ENCODE data around the gene FBXO28.

Gene FBXO28

GRCh38 chr1:224177356-224177999, 63.6 kb downstream of the FBXO28 start:
- H2AFZ ChIP-seq (ENCODE audit: low read length) = no peak overlapping the region

GRCh38 chr1:224178894-224179293, 65.0 kb downstream of the FBXO28 start:
- TF ChIP-seq, protein P1, sequence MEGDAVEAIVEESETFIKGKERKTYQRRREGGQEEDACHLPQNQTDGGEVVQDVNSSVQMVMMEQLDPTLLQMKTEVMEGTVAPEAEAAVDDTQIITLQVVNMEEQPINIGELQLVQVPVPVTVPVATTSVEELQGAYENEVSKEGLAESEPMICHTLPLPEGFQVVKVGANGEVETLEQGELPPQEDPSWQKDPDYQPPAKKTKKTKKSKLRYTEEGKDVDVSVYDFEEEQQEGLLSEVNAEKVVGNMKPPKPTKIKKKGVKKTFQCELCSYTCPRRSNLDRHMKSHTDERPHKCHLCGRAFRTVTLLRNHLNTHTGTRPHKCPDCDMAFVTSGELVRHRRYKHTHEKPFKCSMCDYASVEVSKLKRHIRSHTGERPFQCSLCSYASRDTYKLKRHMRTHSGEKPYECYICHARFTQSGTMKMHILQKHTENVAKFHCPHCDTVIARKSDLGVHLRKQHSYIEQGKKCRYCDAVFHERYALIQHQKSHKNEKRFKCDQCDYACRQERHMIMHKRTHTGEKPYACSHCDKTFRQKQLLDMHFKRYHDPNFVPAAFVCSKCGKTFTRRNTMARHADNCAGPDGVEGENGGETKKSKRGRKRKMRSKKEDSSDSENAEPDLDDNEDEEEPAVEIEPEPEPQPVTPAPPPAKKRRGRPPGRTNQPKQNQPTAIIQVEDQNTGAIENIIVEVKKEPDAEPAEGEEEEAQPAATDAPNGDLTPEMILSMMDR (conservative IDR thresholded peaks at IDR 0.05; ENCODE audit: low read length) = no peak
- no peak for TF ChIP-seq EZH2phosphoT487 (IDR thresholded peaks at IDR 0.05; ENCODE audit: borderline replicate concordance)
- Histone ChIP-seq H3K4me1 (ENCODE audit: insufficient read depth, low read length, poor library complexity, severe bottlenecking) (peaks cover 9% of the 10 kb centered on the region), H3K27me3 (ENCODE audit: insufficient read depth, low read length, poor library complexity, severe bottlenecking) (no peaks in the 10 kb centered on the region), H3K79me2 (ENCODE audit: insufficient read depth, low read length) (peaks cover 7% of the 10 kb centered on the region), H3K9ac (ENCODE audit: low read depth, low read length, poor library complexity, severe bottlenecking) (no peak overlapping the region), H3K9me2 (replicated peaks; ENCODE audit: low read depth, low read length) (no peaks in the 10 kb centered on the region), H2AFZ (ENCODE audit: low read length) (no peak overlapping the region), H3K4me3 (ENCODE audit: low read length, poor library complexity, severe bottlenecking) (no peak overlapping the region), H4K20me1 (ENCODE audit: insufficient read depth, low read length, poor library complexity, severe bottlenecking) (peaks cover 3% of the 10 kb centered on the region), H3K36me3 (ENCODE audit: insufficient read depth, low read length) (no peaks in the 10 kb centered on the region), H3K9me3 (ENCODE audit: insufficient read depth, low read depth, low read length) (no peaks in the 10 kb centered on the region), H3K4me2 (ENCODE audit: low read depth, low read length, poor library complexity, severe bottlenecking) (no peak overlapping the region), H3F3A (ENCODE audit: low read depth) (no peaks in the 10 kb centered on the region)

More at GRCh38 chr1:224177356-224177999, 63.6 kb downstream of the FBXO28 start:
- no peak overlapping the region for H3K4me3 ChIP-seq (ENCODE audit: low read length, poor library complexity, severe bottlenecking)
- no peak overlapping the region for H3K4me2 ChIP-seq (ENCODE audit: low read depth, low read length, poor library complexity, severe bottlenecking)
- no peaks in the 10 kb centered on the region for H3K9me3 ChIP-seq (ENCODE audit: insufficient read depth, low read depth, low read length)
- H3F3A ChIP-seq (ENCODE audit: low read depth) = no peaks in the 10 kb centered on the region
- H3K36me3 ChIP-seq (ENCODE audit: insufficient read depth, low read length) = no peaks in the 10 kb centered on the region
- H4K20me1 ChIP-seq (ENCODE audit: insufficient read depth, low read length, poor library complexity, severe bottlenecking) = no peaks in the 10 kb centered on the region
- peaks cover 8% of the 10 kb centered on the region for H3K4me1 ChIP-seq (ENCODE audit: insufficient read depth, low read length, poor library complexity, severe bottlenecking)
- TF ChIP-seq EZH2phosphoT487 (IDR thresholded peaks at IDR 0.05; ENCODE audit: borderline replicate concordance) = no peak
- TF ChIP-seq, protein P1 (conservative IDR thresholded peaks at IDR 0.05; ENCODE audit: low read length) = no peak
- no peaks in the 10 kb centered on the region for H3K9me2 ChIP-seq (replicated peaks; ENCODE audit: low read depth, low read length)
- H3K79me2 ChIP-seq (ENCODE audit: insufficient read depth, low read length) = no peaks in the 10 kb centered on the region
- H3K9ac ChIP-seq (ENCODE audit: low read depth, low read length, poor library complexity, severe bottlenecking) = no peak overlapping the region
- no peaks in the 10 kb centered on the region for H3K27me3 ChIP-seq (ENCODE audit: insufficient read depth, low read length, poor library complexity, severe bottlenecking)

- peaks cover 27% of the 10 kb centered on the region for H3K79me2 ChIP-seq (ENCODE audit: insufficient read depth, low read length)
- H3K4me3 ChIP-seq (ENCODE audit: low read length, poor library complexity, severe bottlenecking) = no peak overlapping the region
- H3K9me2 ChIP-seq (replicated peaks; ENCODE audit: low read depth, low read length) = no peaks in the 10 kb centered on the region
- H3K4me1 ChIP-seq (ENCODE audit: insufficient read depth, low read length, poor library complexity, severe bottlenecking) = peaks cover 27% of the 10 kb centered on the region
- H3K27me3 ChIP-seq (ENCODE audit: insufficient read depth, low read length, poor library complexity, severe bottlenecking) = no peaks in the 10 kb centered on the region
- no peak overlapping the region for H2AFZ ChIP-seq (ENCODE audit: low read length)
- TF ChIP-seq EZH2phosphoT487 (IDR thresholded peaks at IDR 0.05; ENCODE audit: borderline replicate concordance) = no peak
- no peaks in the 10 kb centered on the region for H3K36me3 ChIP-seq (ENCODE audit: insufficient read depth, low read length)
- no peak overlapping the region for H3K4me2 ChIP-seq (ENCODE audit: low read depth, low read length, poor library complexity, severe bottlenecking)
- H4K20me1 ChIP-seq (ENCODE audit: insufficient read depth, low read length, poor library complexity, severe bottlenecking) = peaks cover 19% of the 10 kb centered on the region
- H3K9me3 ChIP-seq (ENCODE audit: insufficient read depth, low read depth, low read length) = no peaks in the 10 kb centered on the region
- H3F3A ChIP-seq (ENCODE audit: low read depth) = no peaks in the 10 kb centered on the region
- H3K9ac ChIP-seq (ENCODE audit: low read depth, low read length, poor library complexity, severe bottlenecking) = no peak overlapping the region
These were observed 67.0 kb downstream of the FBXO28 start for GRCh38 chr1:224180783-224181452.
